HCT116 (cell line): Measurements from ENCODE around the gene HECTD2. TPM values are rescaled to one million over a fixed set of nuclear protein-coding genes. Genes with fewer than 3 reads are reported as not detected.

Experiments
- ATAC-seq: fragments of 200-7000 bp; cut with Tn5 transposase; 2 replicates; pipeline ENCODE4 v1.9.1; 2020; ENCODE audit warnings: mild to moderate bottlenecking, moderate library complexity
- Bru-seq: library from RNA; stranded (reverse); fragments of 400-500 nt; gene quantifications from one replicate; lab custom pipeline; 2021; lab: Mats Ljungman, UMichigan
- BruChase-seq, 2 experiments: library from RNA; stranded (reverse); fragments of 400-500 nt; gene quantifications; one replicate each; lab custom pipeline; 2021; lab: Mats Ljungman, UMichigan
- BruUV-seq: library from RNA; stranded (reverse); fragments of 400-500 nt; replicated peaks from 2 replicates; lab custom pipeline; 2021; lab: Mats Ljungman, UMichigan
- CTCF ChIA-PET: fragments of 300-600 bp; sonication (Branson Sonifier 250); formaldehyde crosslinking; loops from one replicate; lab custom pipeline; 2021; ENCODE audit warnings: antibody characterized with exemption; lab: Charles Lee
- POLR2A ChIA-PET: fragments of 300-600, 350-600 bp; sonication (Branson Sonifier 250); formaldehyde crosslinking; loops from one replicate; lab custom pipeline; 2021; ENCODE audit warnings: antibody characterized with exemption; lab: Charles Lee
- RAD21 ChIA-PET, 2 experiments: fragments of 300-600 bp; sonication (Branson Sonifier 250); formaldehyde crosslinking; loops; one replicate each; lab custom pipeline; 2023; ENCODE audit warnings: low total read pairs in 2 of 2; ENCODE audit not compliant: uncharacterized antibody in 2 of 2, unreplicated experiment in 2 of 2, low non-redundant PET in 1 of 2; lab: Charles Lee
- DNase-seq: peaks from one replicate; pipeline ENCODE4 v3.0.0-alpha.2; 2010; ENCODE audit warnings: low read depth, low spot score
- H2AFZ ChIP-seq: fragments of 200-600 bp; shearing (Covaris generic), sonication (generic); 2 replicates; pipeline ENCODE4 v1.6.1; 2017; ENCODE audit warnings: low read depth, mixed run types, mixed read lengths, antibody characterized with exemption, low read length; ENCODE audit not compliant: poor library complexity, severe bottlenecking
- H3K27ac ChIP-seq: 2 replicates; pipeline ENCODE4 v1.5.1; 2012; ENCODE audit warnings: low read depth, low read length
- H3K27me3 ChIP-seq: fragments of 200-600 bp; sonication (generic); 2 replicates; pipeline ENCODE4 v1.6.1; 2016; ENCODE audit warnings: mixed run types, low read length, mixed read lengths; ENCODE audit not compliant: insufficient read depth
- H3K36me3 ChIP-seq, 2 experiments: fragments of 200-500 bp in 1 of 2; fragments of 200-600 bp in 1 of 2; sonication (Bioruptor generic) in 1 of 2; sonication (generic) in 1 of 2; 2 replicates each; pipeline versions ENCODE4 v1.5.1 to v1.6.1; 2014 to 2016; ENCODE audit warnings: low read length in 2 of 2, inconsistent platforms in 1 of 2, mixed read lengths in 1 of 2, mixed run types in 1 of 2; ENCODE audit not compliant: insufficient read depth in 2 of 2, control insufficient read depth in 1 of 2
- H3K4me1 ChIP-seq, 2 experiments: fragments of 200-600 bp in 1 of 2; sonication (generic) in 1 of 2; 2 replicates each; pipeline versions ENCODE4 v1.5.1 to v1.6.1; 2012 to 2017; ENCODE audit warnings: low read length in 2 of 2, inconsistent platforms in 1 of 2, mild to moderate bottlenecking in 1 of 2, mixed read lengths in 1 of 2, mixed run types in 1 of 2, moderate library complexity in 1 of 2; ENCODE audit not compliant: insufficient read depth in 2 of 2, control insufficient read depth in 1 of 2
- H3K4me2 ChIP-seq: fragments of 200-600 bp; sonication (generic); 2 replicates; pipeline ENCODE4 v1.6.1; 2017; ENCODE audit warnings: mixed run types, low read length, mixed read lengths
- H3K4me3 ChIP-seq, 2 experiments: fragments of 200-600 bp in 1 of 2; sonication (generic) in 1 of 2; replicated peaks in 1 of 2; 2 replicates each; pipeline ENCODE4 v1.5.1; 2011 to 2016; ENCODE audit warnings: low read length in 2 of 2, control low read depth in 1 of 2, low read depth in 1 of 2, mild to moderate bottlenecking in 1 of 2, mixed read lengths in 1 of 2, mixed run types in 1 of 2
- H3K79me2 ChIP-seq: fragments of 200-600 bp; sonication (generic); 2 replicates; pipeline ENCODE4 v1.6.1; 2017; ENCODE audit warnings: mild to moderate bottlenecking, mixed run types, low read length, moderate library complexity, mixed read lengths; ENCODE audit not compliant: insufficient read depth
- H3K9ac ChIP-seq: fragments of 200-600 bp; sonication (generic); 2 replicates; pipeline ENCODE4 v1.6.1; 2016; ENCODE audit warnings: low read length, mixed read lengths
- H3K9me2 ChIP-seq: fragments of 200-600 bp; sonication (generic), shearing (Covaris generic); 2 replicates; pipeline ENCODE4 v1.6.1; 2017; ENCODE audit warnings: mixed run types, mild to moderate bottlenecking, moderate library complexity; ENCODE audit not compliant: insufficient read depth
- H3K9me3 ChIP-seq, 2 experiments: fragments of 200-500 bp in 1 of 2; fragments of 200-600 bp in 1 of 2; sonication (Bioruptor generic) in 1 of 2; sonication (generic) in 1 of 2; 2 replicates each; pipeline ENCODE4 v1.6.1; 2014 to 2017; ENCODE audit warnings: low read length in 2 of 2, mixed read lengths in 2 of 2, inconsistent platforms in 1 of 2, low read depth in 1 of 2, mild to moderate bottlenecking in 1 of 2, mixed run types in 1 of 2, moderate library complexity in 1 of 2; ENCODE audit not compliant: control insufficient read depth in 1 of 2, insufficient read depth in 1 of 2
- H4K20me1 ChIP-seq: fragments of 200-600 bp; sonication (generic), shearing (Covaris generic); 2 replicates; pipeline ENCODE4 v1.6.1; 2017; ENCODE audit warnings: mixed run types, mild to moderate bottlenecking, moderate library complexity; ENCODE audit not compliant: insufficient read depth
- CBX3 ChIP-seq: IDR thresholded peaks from 2 replicates; pipeline ENCODE4 v1.6.1; 2012; ENCODE audit warnings: low read depth
- CEBPB ChIP-seq: IDR thresholded peaks from 2 replicates; pipeline ENCODE4 v1.6.1; 2012; ENCODE audit warnings: low read depth
- EGR1 ChIP-seq: IDR thresholded peaks from 2 replicates; pipeline ENCODE4 v1.6.1; 2012; ENCODE audit warnings: low read depth
- ELF1 ChIP-seq: IDR thresholded peaks from 2 replicates; pipeline ENCODE4 v1.6.1; 2012; ENCODE audit warnings: low read depth, borderline replicate concordance
- EZH2 ChIP-seq: fragments of 200-600 bp; sonication (generic); IDR thresholded peaks from 2 replicates; pipeline ENCODE4 v1.6.1; 2017; ENCODE audit warnings: antibody characterized with exemption, mixed run types
- EZH2phosphoT487 ChIP-seq: fragments of 200-600 bp; IDR thresholded peaks from 2 replicates; pipeline ENCODE4 v1.6.1; 2018; ENCODE audit warnings: antibody characterized with exemption, borderline replicate concordance
- FOSL1 ChIP-seq: IDR thresholded peaks from 2 replicates; pipeline ENCODE4 v1.6.1; 2012; ENCODE audit warnings: low read depth
- JUND ChIP-seq: IDR thresholded peaks from 2 replicates; pipeline ENCODE4 v1.6.1; 2012
- POLR2A ChIP-seq: IDR thresholded peaks from 2 replicates; pipeline ENCODE4 v1.7.0; 2011; ENCODE audit warnings: borderline replicate concordance; ENCODE audit not compliant: insufficient read depth, insufficient read length; ENCODE audit errors: extremely low read depth
- POLR2AphosphoS5 ChIP-seq: IDR thresholded peaks from 2 replicates; pipeline ENCODE4 v1.6.1; 2011; ENCODE audit warnings: mild to moderate bottlenecking, low read depth, low read length, moderate library complexity
- RAD21 ChIP-seq: IDR thresholded peaks from 2 replicates; pipeline ENCODE4 v1.6.1; 2012; ENCODE audit warnings: low read depth, mild to moderate bottlenecking
- SRF ChIP-seq: IDR thresholded peaks from 2 replicates; pipeline ENCODE4 v1.6.1; 2012; ENCODE audit warnings: low read depth
- TCF7L2 ChIP-seq: IDR thresholded peaks from 2 replicates; pipeline ENCODE4 v1.7.0; 2011; ENCODE audit warnings: borderline replicate concordance, inconsistent platforms; ENCODE audit not compliant: insufficient read depth, insufficient read length; ENCODE audit errors: extremely low read depth
- YY1 ChIP-seq: IDR thresholded peaks from 2 replicates; pipeline ENCODE4 v1.6.1; 2011; ENCODE audit warnings: low read length, low read depth, moderate library complexity, mild to moderate bottlenecking; ENCODE audit not compliant: insufficient replicate concordance; ENCODE audit errors: extremely low read depth
- ZNF274 ChIP-seq: fragments of 200-500 bp; sonication (Bioruptor generic); IDR thresholded peaks from 2 replicates; pipeline ENCODE4 v1.6.1; 2014; ENCODE audit warnings: mild to moderate bottlenecking, low read depth, low read length, inconsistent platforms
- intact Hi-C: fragments of 100-400 bp; cut with micrococcal nuclease; formaldehyde crosslinking; loops from 2 replicates; pipeline ENCODE4 v1.10.0; 2022
- long read RNA-seq: library from polyadenylated mRNA; unstranded; transcript quantifications from one replicate; pipeline ENCODE4 v2.0.0, GENCODE V29; 2021; ENCODE audit not compliant: unreplicated experiment
- polyA plus RNA-seq: library from polyadenylated mRNA; unstranded; fragments of >200 nt; gene quantifications from 2 replicates; pipeline ENCODE4 v1.2.1, GENCODE V29; 2012; ENCODE audit warnings: missing spikeins
- total RNA-seq: library from RNA; stranded (reverse); gene quantifications from one replicate; pipeline ENCODE4 v1.2.1, GENCODE V29; 2021; ENCODE audit not compliant: unreplicated experiment
- TF ChIP-seq, protein P1 (sequence below): IDR thresholded peaks from 2 replicates; pipeline ENCODE4 v1.6.1; 2011; ENCODE audit warnings: mild to moderate bottlenecking, low read length, moderate library complexity; ENCODE audit not compliant: insufficient replicate concordance; ENCODE audit errors: extremely low read depth
- TF ChIP-seq, protein P2 (sequence below): IDR thresholded peaks from 2 replicates; pipeline ENCODE4 v1.6.1; 2012
- TF ChIP-seq, protein P3 (sequence below): IDR thresholded peaks from 2 replicates; pipeline ENCODE4 v1.6.1; 2012

HECTD2 gene, protein sequence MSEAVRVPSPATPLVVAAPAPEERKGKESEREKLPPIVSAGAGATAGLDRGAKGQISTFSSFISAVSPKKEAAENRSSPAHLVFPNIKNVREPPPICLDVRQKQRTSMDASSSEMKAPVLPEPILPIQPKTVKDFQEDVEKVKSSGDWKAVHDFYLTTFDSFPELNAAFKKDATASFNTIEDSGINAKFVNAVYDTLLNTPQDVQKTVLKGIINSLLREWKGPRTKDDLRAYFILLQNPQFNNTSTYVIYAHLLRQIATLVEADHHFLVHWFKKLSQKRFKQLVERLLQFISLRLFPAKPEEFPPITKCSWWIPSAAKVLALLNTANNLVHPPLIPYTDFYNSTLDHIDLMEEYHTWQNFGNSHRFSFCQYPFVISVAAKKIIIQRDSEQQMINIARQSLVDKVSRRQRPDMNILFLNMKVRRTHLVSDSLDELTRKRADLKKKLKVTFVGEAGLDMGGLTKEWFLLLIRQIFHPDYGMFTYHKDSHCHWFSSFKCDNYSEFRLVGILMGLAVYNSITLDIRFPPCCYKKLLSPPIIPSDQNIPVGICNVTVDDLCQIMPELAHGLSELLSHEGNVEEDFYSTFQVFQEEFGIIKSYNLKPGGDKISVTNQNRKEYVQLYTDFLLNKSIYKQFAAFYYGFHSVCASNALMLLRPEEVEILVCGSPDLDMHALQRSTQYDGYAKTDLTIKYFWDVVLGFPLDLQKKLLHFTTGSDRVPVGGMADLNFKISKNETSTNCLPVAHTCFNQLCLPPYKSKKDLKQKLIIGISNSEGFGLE
- total RNA-seq = 3.0 TPM
- 0.77 and 2.0 TPM in 2 replicates for polyA plus RNA-seq
- percentile 52 among the genes with signal in this experiment for Bru-seq, nascent RNA
- BruChase-seq, experiment 1, labeled RNA remaining after a 6-hour chase = percentile 42 among the genes with signal in this experiment
- BruChase-seq, experiment 2, labeled RNA remaining after a 2-hour chase = percentile 45 among the genes with signal in this experiment
- long read RNA-seq, full-length matches to known transcripts = 7 of 10 reads
- long read RNA-seq, partial matches to known transcripts = 1 of 10 reads
- long read RNA-seq, other reads (novel, unspliced or antisense) = 2 of 10 reads

DNA sequence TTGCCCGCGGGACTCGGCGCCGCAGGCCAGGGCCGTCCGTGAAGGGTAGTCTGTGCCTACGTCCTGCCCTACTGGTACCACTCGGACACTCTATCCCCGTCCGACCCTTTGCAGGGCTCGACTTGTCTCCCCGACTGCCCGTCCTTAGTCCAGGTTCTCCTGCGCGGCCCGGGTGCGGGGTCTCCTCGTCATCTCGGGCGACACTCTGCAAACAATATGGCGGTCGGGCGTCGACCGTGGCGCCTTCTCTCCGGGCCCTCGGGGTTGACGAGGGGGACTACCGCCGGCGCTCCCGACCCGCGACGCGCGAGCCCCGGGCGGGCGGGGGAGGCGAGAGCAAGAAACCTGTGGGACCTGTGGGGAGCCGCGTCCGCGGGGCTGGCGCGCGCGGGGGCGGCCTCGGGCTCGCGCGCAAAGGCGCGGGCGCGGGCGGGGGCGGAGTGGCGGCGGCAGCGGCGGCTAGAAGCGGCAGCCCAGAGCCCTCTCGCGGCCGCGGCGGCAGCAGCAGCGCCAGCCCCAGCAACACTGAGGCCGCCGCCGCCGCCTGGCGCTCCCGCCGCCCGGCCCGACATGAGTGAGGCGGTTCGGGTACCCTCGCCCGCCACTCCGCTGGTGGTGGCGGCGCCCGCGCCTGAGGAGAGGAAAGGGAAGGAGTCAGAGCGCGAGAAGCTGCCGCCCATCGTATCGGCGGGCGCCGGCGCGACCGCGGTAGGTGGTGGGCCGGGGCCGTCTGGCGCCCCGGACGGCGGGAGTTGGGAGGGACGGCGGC lies at the start of gene HECTD2:
HECTD2 (plus strand) TSS at position 476 of the 769 bp plus-strand sequence; CDS start at position 571, 95 bp downstream.
- ATAC-seq (peak; percentile 92), DNase-seq (peak; percentile 19)
- Histone ChIP-seq H3K79me2 (peaks cover 20% of the 10 kb centered on the region), H2AFZ (peak within 1 kb of the TSS; percentile 91), H3K4me2 (peak within 1 kb of the TSS; percentile 99), H4K20me1 (no peaks in the 10 kb centered on the region), H3K4me1 (peaks cover 5 to 19% of the 10 kb centered on the region in 2 experiments; a peak in 3 of 4 replicates), H3K36me3 (no peaks in the 10 kb centered on the region), H3K9me3 (no peaks in the 10 kb centered on the region), H3K9ac (peak within 1 kb of the TSS; percentile 72), H3K9me2 (no peaks in the 10 kb centered on the region), H3K4me3 (peak within 1 kb of the TSS; percentile 58 to 81), H3K27me3 (no peaks in the 10 kb centered on the region), H3K27ac (peak within 1 kb of the TSS; percentile 73)
- ChIA-PET CTCF (no interaction called here), RAD21 (no interaction called here), POLR2A (no interaction called here)
- intact Hi-C loops = no loop called here
- BruUV-seq = no TSS peak
- TF ChIP-seq JUND (no peak), CEBPB (no peak), POLR2AphosphoS5 (peak; percentile 59), POLR2A (peak; percentile 32), ELF1 (no peak), FOSL1 (no peak), RAD21 (no peak), ZNF274 (no peak), EGR1 (peak; percentile 53; the same call in 1 of the 2 replicates), YY1 (peak; percentile 81), CBX3 (no peak), EZH2phosphoT487 (no peak), TCF7L2 (no peak), SRF (no peak), EZH2 (no peak)
- TF ChIP-seq, protein P1, sequence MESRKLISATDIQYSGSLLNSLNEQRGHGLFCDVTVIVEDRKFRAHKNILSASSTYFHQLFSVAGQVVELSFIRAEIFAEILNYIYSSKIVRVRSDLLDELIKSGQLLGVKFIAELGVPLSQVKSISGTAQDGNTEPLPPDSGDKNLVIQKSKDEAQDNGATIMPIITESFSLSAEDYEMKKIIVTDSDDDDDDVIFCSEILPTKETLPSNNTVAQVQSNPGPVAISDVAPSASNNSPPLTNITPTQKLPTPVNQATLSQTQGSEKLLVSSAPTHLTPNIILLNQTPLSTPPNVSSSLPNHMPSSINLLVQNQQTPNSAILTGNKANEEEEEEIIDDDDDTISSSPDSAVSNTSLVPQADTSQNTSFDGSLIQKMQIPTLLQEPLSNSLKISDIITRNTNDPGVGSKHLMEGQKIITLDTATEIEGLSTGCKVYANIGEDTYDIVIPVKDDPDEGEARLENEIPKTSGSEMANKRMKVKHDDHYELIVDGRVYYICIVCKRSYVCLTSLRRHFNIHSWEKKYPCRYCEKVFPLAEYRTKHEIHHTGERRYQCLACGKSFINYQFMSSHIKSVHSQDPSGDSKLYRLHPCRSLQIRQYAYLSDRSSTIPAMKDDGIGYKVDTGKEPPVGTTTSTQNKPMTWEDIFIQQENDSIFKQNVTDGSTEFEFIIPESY = no peak
- TF ChIP-seq, protein P2, sequence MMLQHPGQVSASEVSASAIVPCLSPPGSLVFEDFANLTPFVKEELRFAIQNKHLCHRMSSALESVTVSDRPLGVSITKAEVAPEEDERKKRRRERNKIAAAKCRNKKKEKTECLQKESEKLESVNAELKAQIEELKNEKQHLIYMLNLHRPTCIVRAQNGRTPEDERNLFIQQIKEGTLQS = no peak
- TF ChIP-seq, protein P3, sequence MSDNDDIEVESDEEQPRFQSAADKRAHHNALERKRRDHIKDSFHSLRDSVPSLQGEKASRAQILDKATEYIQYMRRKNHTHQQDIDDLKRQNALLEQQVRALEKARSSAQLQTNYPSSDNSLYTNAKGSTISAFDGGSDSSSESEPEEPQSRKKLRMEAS = no peak
